ENCODE data around the gene ZNF219. TPM values are rescaled to one million over a fixed set of nuclear protein-coding genes. Genes with fewer than 3 reads are reported as not detected.

The ZNF219 gene
- total and polyA plus RNA-seq, 9 donors, result 4.8 to 60.9 (median 33.2) TPM

GRCh38 chr14:21104448-21105060 lies 6.1 kb upstream of the ZNF219 start:
- peaks cover 2% of the 10 kb centered on the region for H3K4me1 ChIP-seq (ENCODE audit: insufficient read depth)
- TF ChIP-seq CTCF (IDR thresholded peaks at IDR 0.05) (peak; percentile 79 to 94 (median 89)), POLR2A (IDR thresholded peaks at IDR 0.05) (no peak)
- H3K27me3 ChIP-seq, result no peaks in the 10 kb centered on the region
- intact Hi-C loops (cut with DNase I), result loop anchor here (2.0 to 10.0 kb wide), 6 partner anchors 36 to 420 kb away; partner anchors contain the start of genes ANG (in 1 of the 4), HNRNPC (in 1 of the 4) and RNASE4 (in 1 of the 4)
- WGBS, 3 donors, result 7 to 8% (median 8%) methylated on average over 8 of the region's 8 CpGs
- peak; percentile 69 to 80 (median 78) for DNase-seq
- peak overlapping the region; percentile 93 to 96 for H3K27ac ChIP-seq
- H3K36me3 ChIP-seq, result no peaks in the 10 kb centered on the region
- H3K4me3 ChIP-seq, result peak overlapping the region; percentile 57
- no peaks in the 10 kb centered on the region for H3K9me3 ChIP-seq

DNA sequence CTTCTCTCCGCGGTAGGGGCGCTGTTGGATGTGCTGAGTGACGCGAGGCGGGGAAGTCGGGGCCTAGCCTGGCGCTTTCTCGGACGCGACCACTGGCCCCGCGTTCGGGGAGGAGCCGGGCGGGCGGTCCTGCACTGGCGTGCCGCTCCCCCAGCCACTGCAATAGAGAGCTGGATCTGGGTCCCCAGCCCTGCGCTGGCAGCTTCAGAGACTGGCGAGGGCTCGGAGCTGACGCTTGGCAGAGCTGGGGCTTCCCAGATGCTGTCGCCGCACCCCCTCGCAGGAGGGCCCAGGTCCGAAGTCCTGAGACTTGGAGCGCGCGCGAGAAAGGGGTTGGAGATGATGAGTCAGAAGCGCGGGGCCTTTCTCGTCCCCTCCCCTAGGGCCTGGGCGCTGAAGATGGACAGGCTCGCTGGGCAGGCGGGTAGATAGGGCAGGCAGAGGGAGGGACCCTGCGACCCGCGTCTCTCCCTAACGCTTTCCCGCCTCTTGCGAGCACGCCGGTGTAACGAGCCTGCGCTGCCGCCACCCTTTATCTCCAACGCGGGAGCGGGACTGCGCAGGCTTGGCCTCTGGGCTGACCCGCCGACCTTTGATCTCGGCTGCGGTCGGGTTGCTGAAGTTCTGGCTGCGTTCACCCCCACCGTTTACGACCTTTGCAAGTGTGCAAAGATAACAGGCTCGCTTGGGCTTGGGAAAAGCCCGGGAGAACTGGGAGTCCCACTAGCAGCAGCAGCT lies 5.4 kb upstream of the ZNF219 start:
- H3K9me3 ChIP-seq, result no peaks in the 10 kb centered on the region
- intact Hi-C loops (cut with DNase I), result loop anchor here (2.0 to 10.0 kb wide), 6 partner anchors 35 to 419 kb away; partner anchors contain the start of genes ANG (in 1 of the 4), HNRNPC (in 1 of the 4) and RNASE4 (in 1 of the 4)
- H3K36me3 ChIP-seq, result no peaks in the 10 kb centered on the region
- no peaks in the 10 kb centered on the region for H3K27me3 ChIP-seq
- DNase-seq, result peak; percentile 95 to 97 (median 96)
- 0% methylated on average over 52 to 62 of the region's 62 CpGs for WGBS, 3 donors
- TF ChIP-seq CTCF (IDR thresholded peaks at IDR 0.05), result peak; percentile 77 to 95 (median 92)
- TF ChIP-seq POLR2A (IDR thresholded peaks at IDR 0.05), result peak; percentile 69
- no peak for TF ChIP-seq EP300 (IDR thresholded peaks at IDR 0.05)
- peak overlapping the region; percentile 93 to 96 for H3K27ac ChIP-seq
- peaks cover 4% of the 10 kb centered on the region for H3K4me1 ChIP-seq (ENCODE audit: insufficient read depth)
- H3K4me3 ChIP-seq, result peak overlapping the region; percentile 57

DNA sequence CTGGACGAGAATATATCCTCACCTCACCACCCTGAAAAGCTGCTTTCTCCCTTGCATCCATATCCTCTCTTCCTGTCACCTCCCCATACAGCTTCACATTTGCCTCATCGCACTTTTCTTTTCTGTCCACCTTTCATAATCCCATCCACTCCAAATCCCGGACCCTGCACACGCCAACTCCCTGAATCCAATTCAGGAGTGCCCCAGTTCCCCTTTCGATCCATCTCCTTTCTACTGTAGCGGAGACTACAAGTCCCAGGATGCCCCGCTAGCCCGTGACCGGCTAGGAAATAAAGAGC lies 4.9 kb upstream of the ZNF219 start:
- Histone ChIP-seq H3K27ac (peak overlapping the region in 1 of 2 donors; percentile 93), H3K9me3 (no peaks in the 10 kb centered on the region), H3K4me1 (ENCODE audit: insufficient read depth) (peaks cover 4% of the 10 kb centered on the region), H3K4me3 (peak overlapping the region; percentile 57), H3K27me3 (no peaks in the 10 kb centered on the region), H3K36me3 (no peaks in the 10 kb centered on the region)
- intact Hi-C loops (cut with DNase I), result loop anchor here (5.0 to 10.0 kb wide), 5 partner anchors 36 to 419 kb away; partner anchors contain the start of genes ANG (in 1 of the 4), HNRNPC (in 1 of the 4) and RNASE4 (in 1 of the 4)
- DNase-seq, result no peak
- 0 to 1% (median 1%) methylated on average over 9 of the region's 9 CpGs for WGBS, 3 donors
- TF ChIP-seq EP300 (IDR thresholded peaks at IDR 0.05), result no peak
- no peak for TF ChIP-seq CTCF (IDR thresholded peaks at IDR 0.05)
- no peak for TF ChIP-seq POLR2A (IDR thresholded peaks at IDR 0.05)

GRCh38 chr14:21102521-21103410 lies 4.3 kb upstream of the ZNF219 start:
- peaks cover 4% of the 10 kb centered on the region for H3K4me1 ChIP-seq (ENCODE audit: insufficient read depth)
- no peaks in the 10 kb centered on the region for H3K9me3 ChIP-seq
- peak overlapping the region in 1 of 2 donors; percentile 93 for H3K27ac ChIP-seq
- no peaks in the 10 kb centered on the region for H3K36me3 ChIP-seq
- H3K27me3 ChIP-seq, result no peaks in the 10 kb centered on the region
- DNase-seq, result no peak
- 16 to 19% (median 17%) methylated on average over 9 of the region's 9 CpGs for WGBS, 3 donors
- H3K4me3 ChIP-seq, result no peak overlapping the region
- TF ChIP-seq EP300 (IDR thresholded peaks at IDR 0.05) (no peak), CTCF (IDR thresholded peaks at IDR 0.05) (no peak), POLR2A (IDR thresholded peaks at IDR 0.05) (no peak)
- intact Hi-C loops (cut with DNase I), result loop anchor here (5.0 to 10.0 kb wide), 5 partner anchors 35 to 418 kb away; partner anchors contain the start of genes ANG (in 1 of the 4), HNRNPC (in 1 of the 4) and RNASE4 (in 1 of the 4)

Measured in ovary (tissue), 9 donors.